Measurements from ENCODE around the gene PRMT6.
"Not testable (repeated sequence)": the region's sequence is repeated elsewhere in the genome, so short reads cannot be mapped to it uniquely, and the experiment has no call there.

The PRMT6 gene

DNA sequence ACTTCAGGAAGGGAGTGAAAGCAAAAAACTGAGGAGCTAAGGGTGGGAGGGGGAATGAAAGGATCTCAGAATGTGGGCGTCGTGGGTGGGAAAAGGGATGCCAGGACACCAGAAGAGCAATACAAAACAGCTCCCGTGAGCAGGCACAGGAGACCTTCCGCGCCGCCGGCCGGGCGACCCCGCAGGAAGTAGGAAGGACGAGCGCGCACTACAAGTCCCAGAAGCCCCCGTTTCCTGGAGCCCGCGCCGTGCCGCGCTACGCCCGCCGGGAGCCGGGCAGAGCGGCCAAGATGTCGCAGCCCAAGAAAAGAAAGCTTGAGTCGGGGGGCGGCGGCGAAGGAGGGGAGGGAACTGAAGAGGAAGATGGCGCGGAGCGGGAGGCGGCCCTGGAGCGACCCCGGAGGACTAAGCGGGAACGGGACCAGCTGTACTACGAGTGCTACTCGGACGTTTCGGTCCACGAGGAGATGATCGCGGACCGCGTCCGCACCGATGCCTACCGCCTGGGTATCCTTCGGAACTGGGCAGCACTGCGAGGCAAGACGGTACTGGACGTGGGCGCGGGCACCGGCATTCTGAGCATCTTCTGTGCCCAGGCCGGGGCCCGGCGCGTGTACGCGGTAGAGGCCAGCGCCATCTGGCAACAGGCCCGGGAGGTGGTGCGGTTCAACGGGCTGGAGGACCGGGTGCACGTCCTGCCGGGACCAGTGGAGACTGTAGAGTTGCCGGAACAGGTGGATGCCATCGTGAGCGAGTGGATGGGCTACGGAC is at the start of gene PRMT6:
PRMT6 (plus strand) TSS at position 249 of the 771 bp plus-strand sequence; CDS start at position 291, 42 bp downstream.
- no peak for FAIRE-seq

DNA sequence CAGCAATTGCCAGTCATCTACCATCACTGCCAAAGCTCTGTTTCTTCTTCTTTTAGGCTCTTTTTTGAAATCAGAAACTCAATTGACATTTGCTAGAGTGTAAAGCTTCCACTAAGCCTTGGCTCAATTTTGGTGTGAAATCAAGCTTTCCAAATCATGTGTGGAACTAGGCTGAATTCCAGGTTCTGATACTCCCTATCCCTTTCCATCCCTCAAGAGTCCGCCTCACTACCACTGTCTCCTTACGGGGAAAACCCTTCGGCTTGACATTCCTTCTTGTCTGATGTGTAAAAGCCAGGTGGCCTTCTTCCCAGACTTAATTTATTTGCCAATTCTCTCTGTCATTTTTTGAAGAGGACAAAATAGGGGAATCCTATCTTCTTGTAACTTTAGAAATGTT is 47.2 kb upstream of the PRMT6 start:
- no peak for FAIRE-seq

DNA sequence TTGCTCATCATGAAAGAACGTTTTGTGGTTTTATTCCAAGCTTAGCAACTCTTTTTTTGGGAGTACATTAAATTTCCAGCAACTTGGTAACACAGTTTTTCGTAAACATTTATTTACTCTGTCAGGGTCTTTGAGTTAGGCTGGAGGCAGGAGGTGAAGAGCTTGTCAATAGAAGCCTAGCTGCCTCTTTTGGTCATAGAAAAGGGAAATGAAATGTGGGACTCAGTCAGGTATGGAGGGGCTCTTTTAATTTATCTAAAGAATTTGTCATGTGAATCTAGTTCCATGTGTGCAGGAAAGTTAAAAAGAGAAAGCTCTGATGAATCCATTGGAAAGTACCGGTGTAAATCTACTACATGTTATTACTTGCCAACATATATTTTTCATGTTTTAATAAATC is 45.9 kb upstream of the PRMT6 start:
- FAIRE-seq: no peak

DNA sequence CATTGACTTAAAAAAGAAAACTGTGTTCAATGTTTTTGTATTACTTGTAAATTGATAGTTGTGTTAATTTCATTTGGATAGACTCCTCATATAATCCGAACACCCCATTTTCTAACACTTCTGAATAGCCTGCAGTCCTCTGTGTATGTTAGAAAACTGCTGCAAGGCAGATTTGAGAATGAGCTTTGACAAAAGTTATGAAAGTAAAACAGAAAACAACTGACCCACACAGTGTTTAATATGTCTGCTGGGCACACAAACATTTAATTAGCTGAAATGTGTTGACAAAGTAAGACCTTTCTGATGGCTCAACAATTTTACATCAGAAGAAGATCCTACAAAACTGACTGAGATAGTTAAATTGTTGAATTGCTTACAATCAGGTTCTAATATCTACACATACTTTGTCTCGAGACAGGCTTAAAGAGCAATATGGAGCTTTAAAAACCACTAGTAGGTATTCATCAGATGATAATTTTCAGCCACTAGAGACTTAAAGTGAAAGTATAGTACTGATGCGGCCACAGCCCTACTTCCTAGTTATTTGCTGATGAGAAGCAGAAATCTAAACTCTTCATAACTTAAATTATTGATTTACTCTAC is 40.0 kb upstream of the PRMT6 start:
- no peak for FAIRE-seq

DNA sequence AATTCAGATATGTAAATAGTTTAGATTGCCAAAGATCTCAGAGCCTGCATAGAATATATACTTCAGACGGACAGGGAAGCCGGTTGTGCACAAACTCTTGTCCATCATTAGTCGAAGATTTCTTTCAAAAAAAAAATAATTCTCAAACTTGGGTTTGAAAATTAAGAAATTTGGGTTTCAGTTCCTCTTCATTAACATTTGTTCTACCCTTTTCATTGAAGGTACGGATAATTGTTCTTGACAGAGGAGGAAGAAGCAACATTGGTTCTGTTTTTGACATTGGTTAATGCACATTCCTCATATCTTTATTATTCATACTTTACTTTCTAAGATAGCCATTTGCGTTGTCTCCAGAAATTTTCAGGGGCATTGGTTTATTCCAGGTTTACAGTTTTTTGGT is 38.0 kb upstream of the PRMT6 start:
- no peak for FAIRE-seq

DNA sequence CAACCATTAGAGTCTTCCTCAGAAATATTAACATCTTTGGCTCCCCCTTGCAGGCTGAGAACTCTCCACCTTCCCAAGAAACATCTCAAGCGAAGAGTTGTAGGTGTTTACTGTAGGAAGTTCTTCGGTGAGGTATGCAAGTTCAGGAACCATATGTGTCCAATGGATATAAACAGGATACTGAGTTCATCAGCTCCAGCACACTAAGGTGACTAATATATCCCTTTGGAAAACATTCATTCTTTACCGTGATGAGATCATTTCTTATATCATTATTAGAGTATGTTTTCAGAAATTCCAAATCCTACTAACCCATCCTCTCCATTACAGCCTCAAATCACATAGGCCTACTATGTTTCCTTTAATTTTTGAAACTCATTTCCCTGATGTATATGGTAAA is 37.3 kb upstream of the PRMT6 start:
- no peak for FAIRE-seq

DNA sequence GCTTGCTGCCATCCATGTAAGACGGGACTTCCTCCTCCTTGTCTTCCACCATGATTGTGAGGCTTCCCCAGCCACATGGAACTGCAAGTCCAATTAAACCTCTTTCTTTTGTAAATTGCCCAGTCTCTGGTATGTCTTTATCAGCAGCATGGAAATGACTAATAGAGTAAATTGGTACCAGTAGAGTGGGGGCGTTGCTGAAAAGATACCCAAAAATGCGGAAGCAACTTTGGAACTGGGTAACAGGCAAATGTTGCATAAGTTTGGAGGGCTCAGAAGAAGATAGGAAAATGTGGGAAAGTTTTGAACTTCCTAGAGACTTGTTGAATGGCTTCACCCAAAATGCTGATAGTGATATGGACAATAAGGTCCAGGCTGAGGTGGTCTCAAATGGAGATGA is 17.6 kb upstream of the PRMT6 start:
- not testable (repeated sequence) for FAIRE-seq

DNA sequence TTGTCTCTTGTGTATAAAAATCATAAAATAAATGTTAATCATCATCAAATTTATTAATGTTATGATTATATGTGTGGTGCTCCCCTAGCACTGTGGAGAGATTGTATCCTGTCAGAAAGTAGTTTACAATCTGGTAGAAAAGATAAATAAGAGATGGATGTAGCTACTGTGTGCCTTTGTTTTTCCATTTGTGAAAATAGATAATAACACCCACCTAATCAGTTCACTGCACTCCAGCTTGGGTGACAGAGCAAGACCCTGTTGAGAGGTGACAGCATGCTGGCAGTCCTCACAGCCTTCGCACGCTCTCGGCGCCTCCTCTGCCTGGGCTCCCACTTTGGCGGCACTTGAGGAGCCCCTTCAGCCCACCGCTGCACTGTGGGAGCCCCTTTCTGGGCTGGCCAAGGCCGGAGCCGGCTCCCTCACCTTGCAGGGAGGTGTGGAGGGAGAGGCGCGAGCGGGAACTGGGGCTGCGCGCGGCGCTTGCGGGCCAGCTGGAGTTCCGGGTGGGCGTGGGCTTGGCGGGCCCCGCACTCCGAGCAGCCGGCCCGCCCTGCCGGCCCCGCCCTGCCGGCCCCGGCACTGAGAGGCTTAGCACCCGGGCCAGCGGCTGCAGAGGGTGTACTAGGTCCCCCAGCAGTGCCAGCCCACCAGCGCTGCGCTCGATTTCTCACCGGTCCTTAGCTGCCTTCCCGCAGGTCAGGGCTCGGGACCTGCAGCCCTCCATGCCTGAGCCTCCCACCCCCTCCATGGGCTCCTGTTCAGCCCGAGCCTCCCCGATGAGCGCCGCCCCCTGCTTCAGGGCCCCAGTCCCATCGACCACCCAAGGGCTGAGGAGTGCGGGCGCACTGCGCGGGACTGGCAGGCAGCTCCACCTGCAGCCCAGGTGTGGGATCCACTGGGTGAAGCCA is 11.9 kb upstream of the PRMT6 start:
- not testable (repeated sequence) for FAIRE-seq

DNA sequence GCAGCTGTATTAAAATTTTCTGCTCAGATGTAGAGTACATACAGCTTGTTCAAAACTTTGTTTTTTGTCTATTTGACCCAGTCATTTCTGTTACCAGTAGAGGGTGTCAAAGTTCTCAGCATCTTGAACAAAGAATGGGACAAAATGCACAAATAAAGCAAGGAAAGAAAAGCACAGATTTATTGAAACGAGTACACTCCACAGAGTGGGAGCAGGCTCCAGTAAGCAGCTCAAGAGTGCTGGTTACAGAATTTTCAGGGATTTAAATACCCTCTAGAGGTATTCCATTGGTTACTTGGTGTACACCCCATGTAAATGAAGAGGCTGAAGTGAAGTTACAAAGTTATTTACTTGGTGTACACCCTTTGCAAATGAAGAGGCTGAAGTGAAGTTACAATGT is 8.9 kb upstream of the PRMT6 start:
- FAIRE-seq: no peak

DNA sequence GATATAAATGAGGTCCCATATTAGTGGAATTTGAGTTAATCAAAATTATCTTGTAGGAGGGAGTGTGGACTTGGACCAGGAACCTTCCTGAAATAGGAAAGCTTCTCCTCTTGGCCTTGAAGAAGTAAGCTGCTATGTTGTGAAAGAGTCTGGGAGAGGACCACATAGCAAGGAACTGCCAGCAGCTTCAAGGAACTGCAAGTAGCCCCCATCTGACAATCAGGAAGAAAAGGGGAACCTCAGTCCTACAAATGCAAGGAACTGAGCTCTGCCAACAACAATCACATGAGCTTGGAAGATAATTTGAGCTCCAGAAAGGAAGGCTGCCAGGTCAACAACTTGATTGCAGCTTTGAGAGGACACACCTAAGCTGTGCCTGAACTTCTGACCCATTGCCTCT is 8.2 kb upstream of the PRMT6 start:
- no peak for FAIRE-seq

DNA sequence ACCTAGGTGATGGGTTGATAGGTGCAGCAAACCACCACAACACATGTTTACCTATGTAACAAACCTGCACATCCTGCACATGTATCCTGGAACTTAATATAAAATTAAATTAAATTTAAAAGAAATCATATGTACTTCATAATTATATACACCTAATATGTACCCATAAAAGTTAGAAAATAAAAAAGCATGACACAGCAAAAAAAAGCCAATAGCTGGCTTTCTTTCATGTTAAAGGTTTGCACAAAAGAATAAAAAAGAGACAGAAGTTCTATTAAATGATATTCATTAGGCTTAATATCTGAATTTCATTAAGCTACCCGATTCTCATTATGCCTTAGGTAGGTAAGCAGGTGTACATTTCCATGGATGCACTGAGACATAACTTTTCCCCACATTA is 5.2 kb upstream of the PRMT6 start:
- FAIRE-seq: no peak

DNA sequence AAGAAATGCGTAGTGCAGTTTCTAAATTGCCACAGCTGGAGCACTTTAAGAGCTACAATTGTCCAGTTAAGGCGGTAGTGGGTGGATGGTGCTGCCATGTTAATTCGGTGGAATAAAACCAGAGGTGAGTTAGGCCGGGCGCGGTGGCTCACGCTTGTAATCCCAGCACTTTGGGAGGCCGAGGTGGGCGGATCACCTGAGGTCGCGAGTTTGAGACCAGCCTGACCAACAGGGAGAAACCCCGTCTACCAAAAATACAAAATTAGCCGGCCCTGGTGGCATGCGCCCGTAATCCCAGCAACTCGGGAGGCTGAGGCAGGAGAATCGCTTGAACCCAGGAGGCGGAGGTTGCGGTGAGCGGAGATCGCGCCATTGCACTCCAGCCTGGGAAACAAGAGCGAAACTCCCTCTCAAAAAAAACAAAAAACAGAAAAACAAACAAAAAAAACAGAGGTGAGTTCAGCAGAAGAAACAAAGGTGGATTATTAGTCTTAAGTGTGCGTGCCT is 502 bp upstream of the PRMT6 start:
- not testable (repeated sequence) for FAIRE-seq

DNA sequence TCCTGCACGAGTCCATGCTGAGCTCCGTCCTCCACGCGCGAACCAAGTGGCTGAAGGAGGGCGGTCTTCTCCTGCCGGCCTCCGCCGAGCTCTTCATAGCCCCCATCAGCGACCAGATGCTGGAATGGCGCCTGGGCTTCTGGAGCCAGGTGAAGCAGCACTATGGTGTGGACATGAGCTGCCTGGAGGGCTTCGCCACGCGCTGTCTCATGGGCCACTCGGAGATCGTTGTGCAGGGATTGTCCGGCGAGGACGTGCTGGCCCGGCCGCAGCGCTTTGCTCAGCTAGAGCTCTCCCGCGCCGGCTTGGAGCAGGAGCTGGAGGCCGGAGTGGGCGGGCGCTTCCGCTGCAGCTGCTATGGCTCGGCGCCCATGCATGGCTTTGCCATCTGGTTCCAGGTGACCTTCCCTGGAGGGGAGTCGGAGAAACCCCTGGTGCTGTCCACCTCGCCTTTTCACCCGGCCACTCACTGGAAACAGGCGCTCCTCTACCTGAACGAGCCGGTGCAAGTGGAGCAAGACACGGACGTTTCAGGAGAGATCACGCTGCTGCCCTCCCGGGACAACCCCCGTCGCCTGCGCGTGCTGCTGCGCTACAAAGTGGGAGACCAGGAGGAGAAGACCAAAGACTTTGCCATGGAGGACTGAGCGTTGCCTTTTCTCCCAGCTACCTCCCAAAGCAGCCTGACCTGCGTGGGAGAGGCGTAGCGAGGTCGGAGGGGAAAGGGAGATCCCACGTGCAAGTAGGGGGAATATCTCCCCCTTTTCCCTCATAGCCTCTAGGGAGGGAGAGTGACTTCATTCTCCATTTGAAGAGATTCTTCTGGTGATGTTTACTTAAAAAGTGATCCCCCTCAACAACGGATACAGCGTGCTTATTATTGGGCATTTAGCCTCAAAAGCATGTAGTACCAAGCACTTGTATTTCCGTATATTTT is 991 bp downstream of the PRMT6 start:
- FAIRE-seq: no peak

DNA sequence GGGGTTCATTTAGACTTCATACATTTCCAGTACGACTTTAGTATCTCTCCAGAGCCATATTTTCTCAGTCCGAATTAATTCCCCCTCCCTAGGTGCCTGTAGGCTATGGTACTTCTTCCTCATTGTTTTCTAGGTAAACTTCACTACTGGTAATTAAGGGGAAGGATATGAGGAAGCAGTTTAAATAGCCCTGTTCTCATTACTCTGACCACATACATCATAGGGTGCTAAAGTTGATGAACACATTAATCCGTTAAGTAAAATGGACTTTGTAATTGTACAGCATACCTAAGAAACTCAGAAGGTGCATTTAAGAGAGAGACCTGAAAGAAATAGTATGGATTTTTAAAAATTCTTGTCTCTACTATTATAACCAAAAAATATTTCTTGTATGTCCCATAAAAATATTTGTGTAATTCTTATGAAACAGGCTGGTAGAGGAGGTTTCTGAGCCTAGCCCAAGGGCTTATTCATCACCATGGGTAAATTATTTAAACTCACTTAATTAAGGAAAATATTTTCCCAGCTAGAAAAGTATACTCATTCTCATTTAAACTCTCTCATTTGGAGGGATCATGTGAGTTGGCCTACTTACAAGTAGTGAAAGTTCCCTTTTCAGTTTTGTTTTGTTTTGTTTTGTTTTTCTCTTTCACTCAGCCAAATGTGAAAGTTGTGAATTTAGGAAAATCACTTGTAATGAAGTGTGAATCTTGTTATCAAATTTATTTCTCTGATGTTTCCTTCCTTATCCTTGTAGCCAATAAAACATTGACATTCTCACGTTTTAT is 2.0 kb downstream of the PRMT6 start:
- no peak for FAIRE-seq

DNA sequence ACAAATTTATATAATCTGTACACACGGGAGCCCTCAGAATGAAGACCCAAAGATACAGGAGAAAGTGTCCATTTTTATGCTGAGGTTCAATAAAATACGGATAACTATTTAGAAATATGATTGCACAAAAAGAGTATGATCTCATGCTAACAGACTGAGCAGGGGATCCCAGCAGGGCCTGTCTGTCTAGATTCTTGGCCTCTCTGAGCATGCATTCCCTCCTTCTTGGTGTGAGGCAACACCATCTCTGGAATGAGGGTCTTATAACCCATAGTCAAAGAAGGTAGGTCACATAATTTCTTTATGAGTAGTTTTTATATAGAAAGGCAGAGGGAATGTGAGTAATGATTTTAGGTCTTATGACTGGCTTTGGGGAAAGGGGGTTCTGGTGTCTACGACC is 5.4 kb downstream of the PRMT6 start:
- no peak for FAIRE-seq

DNA sequence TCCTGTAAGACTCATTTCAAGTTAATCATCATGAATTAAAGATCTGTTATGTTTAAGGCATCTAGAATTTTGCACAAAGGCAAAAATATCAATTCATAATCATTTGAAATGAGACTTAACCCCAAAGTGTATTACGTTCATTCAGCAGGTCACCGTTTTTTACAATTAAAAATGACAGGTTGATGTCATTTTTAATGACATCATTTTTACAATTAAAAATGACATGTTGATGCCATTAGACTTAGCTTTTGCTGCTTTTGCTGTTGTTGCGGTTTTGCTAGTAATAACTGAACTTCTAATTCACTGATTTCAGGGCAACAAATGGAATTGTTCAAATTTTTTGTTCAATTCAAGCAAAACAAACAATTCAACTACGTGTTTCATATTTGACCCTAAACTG is 17.0 kb downstream of the PRMT6 start:
- no peak for FAIRE-seq

DNA sequence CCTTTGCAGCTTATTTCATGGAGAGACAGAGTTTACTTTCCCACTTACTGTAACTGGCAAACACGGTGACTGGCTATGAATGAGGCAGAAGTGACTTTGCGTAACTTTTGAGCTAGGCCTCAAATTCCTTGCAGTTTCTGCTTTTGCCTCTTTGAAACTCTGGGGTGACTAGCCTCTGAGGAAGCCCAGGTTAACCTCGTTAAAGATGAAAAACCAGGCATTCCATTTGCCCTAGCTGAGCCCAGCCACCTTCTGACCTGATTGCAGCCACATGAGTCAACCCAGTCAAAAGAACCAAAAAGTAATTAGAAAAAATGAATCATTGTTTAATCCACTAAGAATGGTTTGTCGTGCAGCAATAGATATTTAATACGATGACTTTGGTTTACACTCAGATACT is 20.4 kb downstream of the PRMT6 start:
- no peak for FAIRE-seq

DNA sequence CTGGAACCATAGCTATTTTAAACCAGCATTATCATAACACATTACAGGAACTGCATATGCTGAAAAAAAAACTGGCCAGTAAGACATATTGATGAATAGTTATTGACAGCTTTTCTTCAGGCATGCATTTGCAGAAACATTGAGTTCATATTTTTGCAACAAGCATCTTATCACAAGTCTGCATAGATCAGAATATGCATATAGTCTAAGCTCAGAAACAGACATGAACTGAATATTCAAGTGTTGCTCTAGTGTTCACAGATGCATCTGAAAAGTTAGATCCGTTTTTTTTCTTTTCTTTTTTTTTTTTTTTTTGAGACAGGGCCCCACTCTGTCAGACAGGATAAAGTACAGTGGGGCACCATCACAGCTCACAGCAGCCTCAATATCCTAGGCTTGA is 22.8 kb downstream of the PRMT6 start:
- no peak for FAIRE-seq

DNA sequence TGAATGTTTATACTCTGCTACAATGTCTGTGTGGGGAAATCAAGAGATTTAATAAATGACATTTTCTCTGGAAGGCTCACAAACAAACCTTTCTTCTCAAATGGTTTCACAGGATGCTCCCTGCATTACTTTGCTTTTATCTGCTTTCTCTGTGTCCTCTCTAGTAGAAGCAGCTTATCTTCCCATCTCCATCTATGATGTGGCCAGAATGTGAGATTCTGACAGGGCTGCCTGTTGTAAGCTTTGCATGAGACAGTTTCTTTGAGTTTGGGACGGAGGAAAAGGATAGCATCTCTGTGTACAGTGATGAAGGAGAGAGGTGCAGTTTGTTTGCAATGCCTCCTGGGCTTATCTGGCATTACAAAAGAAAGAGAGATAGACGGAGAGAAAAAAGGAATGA is 24.6 kb downstream of the PRMT6 start:
- no peak for FAIRE-seq

DNA sequence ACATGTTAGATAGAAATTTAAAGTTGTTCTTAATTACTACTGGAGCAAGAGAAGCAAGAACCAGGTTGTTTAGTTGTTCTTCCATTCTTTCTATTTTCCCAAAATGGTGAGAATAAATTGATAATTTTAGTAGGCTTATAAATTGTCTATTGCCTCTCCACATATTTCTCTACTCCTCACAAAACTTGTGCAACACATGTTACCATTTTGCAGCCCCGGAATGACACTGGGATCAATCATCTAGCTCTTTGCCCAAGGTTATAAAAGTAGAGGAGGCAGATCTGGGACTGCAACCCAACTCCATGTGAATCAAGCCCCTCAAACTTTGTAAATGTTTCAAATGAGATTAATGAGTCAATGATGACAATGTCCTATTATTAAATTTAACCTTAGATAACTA is 34.9 kb downstream of the PRMT6 start:
- FAIRE-seq: no peak

DNA sequence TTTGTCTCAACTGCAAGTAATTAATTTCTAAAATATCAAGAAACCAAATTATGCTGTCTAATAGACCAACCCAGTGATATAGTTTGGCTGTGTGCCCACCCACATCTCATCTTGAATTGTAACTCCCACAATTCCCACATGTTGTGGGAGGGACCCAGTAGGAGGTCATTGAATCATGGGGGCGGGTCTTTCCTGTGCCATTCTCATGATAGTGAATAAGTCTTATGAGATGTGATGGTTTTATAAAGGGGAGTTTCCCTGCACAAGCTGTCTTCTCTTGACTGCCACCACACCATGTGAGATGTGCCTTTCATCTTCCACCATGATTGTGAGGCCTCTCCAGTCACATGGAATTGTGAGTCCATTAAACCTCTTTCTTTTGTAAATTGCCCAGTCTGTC is 36.9 kb downstream of the PRMT6 start:
- FAIRE-seq: not testable (repeated sequence)

DNA sequence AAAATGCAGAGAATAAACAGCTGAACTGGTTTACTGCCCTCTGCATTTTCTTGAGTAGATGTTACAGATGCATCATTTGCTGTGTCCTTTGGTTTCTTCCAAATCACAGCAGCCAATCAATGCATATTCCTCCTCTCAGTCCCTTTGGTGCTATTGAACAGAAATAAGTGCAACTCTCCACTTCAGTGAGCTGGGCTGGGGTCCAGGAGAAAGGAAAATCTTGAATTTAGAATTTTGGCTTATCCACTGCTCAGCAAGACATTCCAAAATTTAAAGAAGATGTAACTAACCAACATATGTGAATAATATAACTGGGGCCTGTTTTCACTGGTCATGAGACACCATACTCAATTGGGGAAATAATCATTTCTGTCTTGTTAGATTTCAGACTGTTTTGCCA is 39.2 kb downstream of the PRMT6 start:
- FAIRE-seq: no peak
